IgD-negative memory B cell (primary cell): Measurements from ENCODE around the gene KIFBP. TPM values are rescaled to one million over a fixed set of nuclear protein-coding genes. Genes with fewer than 3 reads are reported as not detected.
"Not testable (repeated sequence)": the region's sequence is repeated elsewhere in the genome, so short reads cannot be mapped to it uniquely, and the experiment has no call there.

ENCODE experiments used
- H3K27ac Mint-ChIP-seq, 3 donors: one replicate each; pipeline ENCODE4 v1.8.0; 2020 to 2022; ENCODE audit warnings: mild to moderate bottlenecking in 3 of 3, mixed read lengths in 3 of 3, moderate library complexity in 1 of 3
- H3K27me3 Mint-ChIP-seq: one replicate; pipeline ENCODE4 v1.8.0; 2021; ENCODE audit warnings: mixed read lengths
- H3K36me3 Mint-ChIP-seq: one replicate; pipeline ENCODE4 v1.8.0; 2020; ENCODE audit warnings: mild to moderate bottlenecking, mixed read lengths
- H3K4me1 Mint-ChIP-seq, 3 donors: one replicate each; pipeline ENCODE4 v1.8.0; 2020 to 2022; ENCODE audit warnings: mixed read lengths in 3 of 3, mild to moderate bottlenecking in 1 of 3
- H3K4me3 Mint-ChIP-seq, 4 donors: one replicate each; pipeline ENCODE4 v1.8.0; 2020 to 2022; ENCODE audit warnings: mild to moderate bottlenecking in 4 of 4, mixed read lengths in 4 of 4, moderate library complexity in 3 of 4
- H3K9me3 Mint-ChIP-seq, 3 donors: one replicate each; pipeline ENCODE4 v1.8.0; 2020 to 2021; ENCODE audit warnings: mixed read lengths in 3 of 3, mild to moderate bottlenecking in 1 of 3
- polyA plus RNA-seq: library from polyadenylated mRNA; unstranded; fragments of 300-500 nt; fragmentation: Illumina TruSeq; gene quantifications from one replicate; pipeline ENCODE4 v1.2.3, GENCODE V29; 2021

Gene KIFBP
- polyA plus RNA-seq, 1 donor from 2014 or later: 2.9 TPM

GRCh38 chr10:68981074-68981473 lies 7.5 kb upstream of the KIFBP start:
- Mint-ChIP-seq H3K27ac (peak overlapping the region in 1 of 3 donors; percentile 23), H3K36me3 (peaks cover 1% of the 10 kb centered on the region), H3K4me1 (no peaks in the 10 kb centered on the region), H3K9me3 (no peaks in the 10 kb centered on the region), H3K4me3 (no peak overlapping the region), H3K27me3 (no peaks in the 10 kb centered on the region)

GRCh38 chr10:68982389-68982788 lies 6.2 kb upstream of the KIFBP start:
- peak overlapping the region in 2 of 3 donors; percentile 72 to 77 for H3K27ac Mint-ChIP-seq
- peaks cover 1% of the 10 kb centered on the region for H3K36me3 Mint-ChIP-seq
- H3K27me3 Mint-ChIP-seq: no peaks in the 10 kb centered on the region
- no peaks in the 10 kb centered on the region for H3K9me3 Mint-ChIP-seq
- H3K4me3 Mint-ChIP-seq: peak overlapping the region in 1 of 4 donors; percentile 32
- H3K4me1 Mint-ChIP-seq: peaks cover 2 to 5% (median 3%) of the 10 kb centered on the region in 3 donors

- H3K9me3 Mint-ChIP-seq: no peaks in the 10 kb centered on the region
- no peaks in the 10 kb centered on the region for H3K27me3 Mint-ChIP-seq
- H3K27ac Mint-ChIP-seq: peak overlapping the region in 2 of 3 donors; percentile 72 to 89
- H3K4me1 Mint-ChIP-seq: peaks cover 22 to 32% (median 27%) of the 10 kb centered on the region in 3 donors
- no peaks in the 10 kb centered on the region for H3K36me3 Mint-ChIP-seq
- H3K4me3 Mint-ChIP-seq: peak overlapping the region; percentile 92 to 99 (median 98)
Observed at GRCh38 chr10:68987611-68988010, 992 bp upstream of the KIFBP start.

- H3K36me3 Mint-ChIP-seq: no peaks in the 10 kb centered on the region
- peak overlapping the region; percentile 92 to 99 (median 98) for H3K4me3 Mint-ChIP-seq
- H3K4me1 Mint-ChIP-seq: peaks cover 28 to 38% (median 29%) of the 10 kb centered on the region in 3 donors
- H3K27me3 Mint-ChIP-seq: no peaks in the 10 kb centered on the region
- H3K27ac Mint-ChIP-seq: peak overlapping the region; percentile 74 to 94 (median 88)
- H3K9me3 Mint-ChIP-seq: no peaks in the 10 kb centered on the region
Observed at GRCh38 chr10:68989317-68989990, 851 bp downstream of the KIFBP start.

GRCh38 chr10:68992636-68993440 lies 4.2 kb downstream of the KIFBP start:
- H3K36me3 Mint-ChIP-seq: no peaks in the 10 kb centered on the region
- H3K4me3 Mint-ChIP-seq: peak overlapping the region in 2 of 4 donors; percentile 2 to 28
- peak overlapping the region in 1 of 3 donors; percentile 29 for H3K27ac Mint-ChIP-seq
- no peaks in the 10 kb centered on the region for H3K9me3 Mint-ChIP-seq
- H3K4me1 Mint-ChIP-seq: peaks cover 33 to 38% (median 35%) of the 10 kb centered on the region in 3 donors
- no peaks in the 10 kb centered on the region for H3K27me3 Mint-ChIP-seq

GRCh38 chr10:68997211-68997610 lies 8.6 kb downstream of the KIFBP start:
- Mint-ChIP-seq H3K36me3 (peaks cover 1% of the 10 kb centered on the region), H3K27me3 (no peaks in the 10 kb centered on the region), H3K27ac (peak overlapping the region in 1 of 3 donors; percentile 65), H3K9me3 (no peaks in the 10 kb centered on the region), H3K4me3 (no peak overlapping the region), H3K4me1 (peaks cover 14 to 18% (median 18%) of the 10 kb centered on the region in 3 donors)

GRCh38 chr10:69004821-69005220 lies 16.2 kb downstream of the KIFBP start:
- no peak overlapping the region for H3K27ac Mint-ChIP-seq
- no peaks in the 10 kb centered on the region for H3K27me3 Mint-ChIP-seq
- no peaks in the 10 kb centered on the region for H3K9me3 Mint-ChIP-seq
- H3K4me1 Mint-ChIP-seq: no peaks in the 10 kb centered on the region
- H3K4me3 Mint-ChIP-seq: no peak overlapping the region
- no peaks in the 10 kb centered on the region for H3K36me3 Mint-ChIP-seq

GRCh38 chr10:69005704-69006485 lies 17.3 kb downstream of the KIFBP start:
- Mint-ChIP-seq H3K27ac (no peak overlapping the region), H3K9me3 (no peaks in the 10 kb centered on the region), H3K4me1 (no peaks in the 10 kb centered on the region), H3K27me3 (no peaks in the 10 kb centered on the region), H3K36me3 (peaks cover 1% of the 10 kb centered on the region), H3K4me3 (no peak overlapping the region)

GRCh38 chr10:69007260-69007659 lies 18.7 kb downstream of the KIFBP start:
- Mint-ChIP-seq H3K4me3 (no peak overlapping the region), H3K27ac (no peak overlapping the region), H3K4me1 (no peaks in the 10 kb centered on the region), H3K27me3 (no peaks in the 10 kb centered on the region), H3K36me3 (peaks cover 1% of the 10 kb centered on the region), H3K9me3 (no peaks in the 10 kb centered on the region)

- Mint-ChIP-seq H3K36me3 (peaks cover 3% of the 10 kb centered on the region), H3K9me3 (no peaks in the 10 kb centered on the region), H3K27ac (no peak overlapping the region), H3K4me3 (no peak overlapping the region), H3K4me1 (peaks cover 0 to 1% (median 0%) of the 10 kb centered on the region in 3 donors), H3K27me3 (no peaks in the 10 kb centered on the region)
Observed at GRCh38 chr10:69009360-69009759, 20.8 kb downstream of the KIFBP start.

GRCh38 chr10:69010151-69010640 lies 21.6 kb downstream of the KIFBP start:
- Mint-ChIP-seq H3K4me3 (no peak overlapping the region), H3K4me1 (peaks cover 0 to 1% (median 0%) of the 10 kb centered on the region in 3 donors), H3K36me3 (peaks cover 3% of the 10 kb centered on the region), H3K27me3 (no peaks in the 10 kb centered on the region), H3K27ac (no peak overlapping the region), H3K9me3 (no peaks in the 10 kb centered on the region)

- not testable (repeated sequence) for H3K4me3 Mint-ChIP-seq, H3K36me3 Mint-ChIP-seq, H3K4me1 Mint-ChIP-seq, H3K9me3 Mint-ChIP-seq, H3K27me3 Mint-ChIP-seq
- peak overlapping the region in 1 of 3 donors; percentile 53 for H3K27ac Mint-ChIP-seq
Observed at GRCh38 chr10:69012778-69013177, 24.2 kb downstream of the KIFBP start.

GRCh38 chr10:69014171-69014570 lies 25.6 kb downstream of the KIFBP start:
- H3K4me3 Mint-ChIP-seq: no peak overlapping the region
- no peaks in the 10 kb centered on the region for H3K27me3 Mint-ChIP-seq
- H3K9me3 Mint-ChIP-seq: no peaks in the 10 kb centered on the region
- H3K36me3 Mint-ChIP-seq: peaks cover 13% of the 10 kb centered on the region
- H3K27ac Mint-ChIP-seq: peak overlapping the region in 1 of 3 donors; percentile 31
- peaks cover 0 to 1% (median 0%) of the 10 kb centered on the region in 3 donors for H3K4me1 Mint-ChIP-seq

- Mint-ChIP-seq H3K4me3 (no peak overlapping the region), H3K36me3 (peaks cover 15% of the 10 kb centered on the region), H3K4me1 (peaks cover 0 to under 1% (median 0%) of the 10 kb centered on the region in 3 donors), H3K27ac (peak overlapping the region in 1 of 3 donors; percentile 38), H3K9me3 (no peaks in the 10 kb centered on the region), H3K27me3 (no peaks in the 10 kb centered on the region)
Observed at GRCh38 chr10:69018613-69019012, 30.0 kb downstream of the KIFBP start.

- peaks cover 11% of the 10 kb centered on the region for H3K36me3 Mint-ChIP-seq
Observed at GRCh38 chr10:69022611-69023010, 34.0 kb downstream of the KIFBP start.

More at GRCh38 chr10:69022611-69023010, 34.0 kb downstream of the KIFBP start:
- no peak overlapping the region for H3K4me3 Mint-ChIP-seq
- peaks cover 0 to 4% (median 0%) of the 10 kb centered on the region in 3 donors for H3K4me1 Mint-ChIP-seq
- H3K27me3 Mint-ChIP-seq: no peaks in the 10 kb centered on the region
- H3K9me3 Mint-ChIP-seq: no peaks in the 10 kb centered on the region
- H3K27ac Mint-ChIP-seq: peak overlapping the region in 1 of 3 donors; percentile 35
